ENCODE measurements around the gene CETP. TPM values are rescaled to one million over a fixed set of nuclear protein-coding genes. Genes with fewer than 3 reads are reported as not detected.

The CETP gene
- total RNA-seq = under 1 TPM in 1 of 4 donors, not detected in 3; 0.55 TPM

GRCh38 chr16:56961851-56962281 is at the start of gene CETP:
CETP (plus strand) TSS chr16:56961950; CDS start chr16:56961980, 30 bp downstream.
- peaks cover 0 to 19% (median 7%) of the 10 kb centered on the region in 4 donors for H3K4me1 ChIP-seq
- TF ChIP-seq CTCF (IDR thresholded peaks at IDR 0.05) (no peak), POLR2AphosphoS5 (IDR thresholded peaks at IDR 0.05) (no peak), EP300 (IDR thresholded peaks at IDR 0.05; ENCODE audit: low read depth) (no peak), POLR2A (IDR thresholded peaks at IDR 0.05) (no peak)
- WGBS, 2 donors (ENCODE audit: low coverage in 1 of 2) = 91% methylated on average over 12 of the region's 12 CpGs; no CpG with 5 or more reads in 1 of the 2 donors
- no peaks in the 10 kb centered on the region for H3K27me3 ChIP-seq
- H3K27ac ChIP-seq = no peak within 1 kb of the TSS
- H3K9me3 ChIP-seq = no peaks in the 10 kb centered on the region
- intact Hi-C loops (cut with DNase I; ENCODE audit: low total_unique reads) (no loop called here), in situ Hi-C loops (cut with MboI; ENCODE audit: low pct_ligation_motif_present in 1 of 4, low pct_unique_long_range_greater_than_20kb in 1 of 4, low sequenced_read_pairs in 3 of 4) (loop anchor here in 3 of 4 donors (10.0 to 25.0 kb wide), 2 partner anchors 200 to 203 kb away; no protein-coding TSS in a partner anchor)
- DNase-seq = no peak
- H3K4me3 ChIP-seq = no peak within 1 kb of the TSS
- no peaks in the 10 kb centered on the region for H3K36me3 ChIP-seq

DNA sequence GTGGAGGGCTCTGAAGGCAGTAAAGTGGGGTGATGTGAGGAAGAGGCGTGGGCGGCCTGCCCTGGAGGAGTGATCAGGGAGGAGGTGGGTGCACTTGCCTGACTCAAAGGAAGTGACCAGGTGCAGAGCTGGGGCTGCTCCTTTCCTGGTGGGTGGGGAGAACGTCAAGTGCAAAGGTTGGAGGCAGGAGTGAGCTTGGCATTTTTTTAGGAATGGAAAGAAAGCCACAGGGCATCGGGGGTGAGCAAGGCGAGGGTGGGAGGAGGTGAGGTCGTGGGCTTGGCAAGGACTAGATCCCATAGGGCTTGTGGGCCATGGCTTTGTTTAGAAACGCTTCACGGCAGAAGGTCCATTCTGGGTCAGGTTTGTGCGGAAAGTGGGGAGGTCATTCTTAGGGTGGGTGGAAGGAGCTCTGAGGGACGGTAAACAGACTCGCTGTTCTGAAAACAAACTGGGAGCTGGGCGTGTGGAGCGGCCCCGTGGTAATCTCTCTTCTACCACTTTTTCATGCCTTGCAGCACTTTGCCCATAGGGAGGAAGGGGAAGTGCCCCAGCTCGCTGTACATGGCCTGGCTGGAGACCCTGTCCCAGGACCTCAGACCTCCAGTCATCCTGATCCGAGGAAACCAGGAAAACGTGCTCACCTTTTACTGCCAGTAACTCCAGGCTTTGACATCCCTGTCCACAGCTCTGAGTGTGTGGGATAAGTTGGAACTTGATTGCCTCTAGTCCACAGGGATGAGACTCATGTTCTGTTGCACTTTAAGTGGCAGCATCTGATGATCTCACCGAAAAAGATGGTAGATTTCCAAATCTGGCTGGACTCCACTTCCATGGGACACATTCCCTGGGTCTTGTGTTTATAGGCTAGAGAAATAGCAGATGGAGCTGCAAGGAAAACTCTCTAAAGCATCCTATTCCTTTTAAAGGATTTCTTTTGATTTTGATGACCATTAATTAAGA is 48.7 kb upstream of the CETP start:
- Histone ChIP-seq H3K27ac (peak overlapping the region; percentile 36 to 66 (median 62)), H3K4me1 (peaks cover 10 to 39% (median 21%) of the 10 kb centered on the region in 4 donors), H3K9me3 (no peaks in the 10 kb centered on the region), H3K36me3 (no peaks in the 10 kb centered on the region), H3K4me3 (no peak overlapping the region), H3K27me3 (no peaks in the 10 kb centered on the region)
- in situ Hi-C loops (cut with MboI; ENCODE audit: low pct_ligation_motif_present in 1 of 4, low pct_unique_long_range_greater_than_20kb in 1 of 4, low sequenced_read_pairs in 3 of 4) (no loop called here), intact Hi-C loops (cut with DNase I; ENCODE audit: low total_unique reads) (no loop called here)
- no peak for TF ChIP-seq POLR2A (IDR thresholded peaks at IDR 0.05)
- TF ChIP-seq CTCF (IDR thresholded peaks at IDR 0.05) = no peak
- DNase-seq = peak; percentile 43
- 56 to 76% methylated on average over 5 to 18 of the region's 18 CpGs for WGBS, 2 donors (ENCODE audit: low coverage in 1 of 2)

GRCh38 chr16:56914896-56915295 is 46.9 kb upstream of the CETP start:
- no peaks in the 10 kb centered on the region for H3K9me3 ChIP-seq
- intact Hi-C loops (cut with DNase I; ENCODE audit: low total_unique reads) (no loop called here), in situ Hi-C loops (cut with MboI; ENCODE audit: low pct_ligation_motif_present in 1 of 4, low pct_unique_long_range_greater_than_20kb in 1 of 4, low sequenced_read_pairs in 3 of 4) (no loop called here)
- no peaks in the 10 kb centered on the region for H3K27me3 ChIP-seq
- peak overlapping the region in 1 of 4 donors; percentile 10 for H3K27ac ChIP-seq
- 83 to 95% methylated on average over 5 to 7 of the region's 7 CpGs for WGBS, 2 donors (ENCODE audit: low coverage in 1 of 2)
- no peak for DNase-seq
- no peaks in the 10 kb centered on the region for H3K36me3 ChIP-seq
- peaks cover 10 to 33% (median 21%) of the 10 kb centered on the region in 4 donors for H3K4me1 ChIP-seq
- H3K4me3 ChIP-seq = no peak overlapping the region
- TF ChIP-seq POLR2A (IDR thresholded peaks at IDR 0.05) (no peak), EP300 (IDR thresholded peaks at IDR 0.05; ENCODE audit: low read depth) (no peak), CTCF (IDR thresholded peaks at IDR 0.05) (no peak), POLR2AphosphoS5 (IDR thresholded peaks at IDR 0.05) (no peak)

GRCh38 chr16:56915336-56916119 is 46.2 kb upstream of the CETP start:
- 49 to 64% methylated on average over 8 to 13 of the region's 13 CpGs for WGBS, 2 donors (ENCODE audit: low coverage in 1 of 2)
- peak overlapping the region in 3 of 4 donors; percentile 73 to 84 (median 80) for H3K27ac ChIP-seq
- H3K36me3 ChIP-seq = no peaks in the 10 kb centered on the region
- no peak overlapping the region for H3K4me3 ChIP-seq
- intact Hi-C loops (cut with DNase I; ENCODE audit: low total_unique reads) (no loop called here), in situ Hi-C loops (cut with MboI; ENCODE audit: low pct_ligation_motif_present in 1 of 4, low pct_unique_long_range_greater_than_20kb in 1 of 4, low sequenced_read_pairs in 3 of 4) (no loop called here)
- peaks cover 10 to 29% (median 21%) of the 10 kb centered on the region in 4 donors for H3K4me1 ChIP-seq
- no peak for TF ChIP-seq POLR2AphosphoS5 (IDR thresholded peaks at IDR 0.05)
- no peak for TF ChIP-seq CTCF (IDR thresholded peaks at IDR 0.05)
- no peak for TF ChIP-seq EP300 (IDR thresholded peaks at IDR 0.05; ENCODE audit: low read depth)
- no peak for TF ChIP-seq POLR2A (IDR thresholded peaks at IDR 0.05)
- H3K9me3 ChIP-seq = no peaks in the 10 kb centered on the region
- no peaks in the 10 kb centered on the region for H3K27me3 ChIP-seq
- no peak for DNase-seq
